SK-N-SH treated with all-trans-retinoic acid at 6 μM for 48 hours (cell line): ENCODE measurements around the gene FER.

Experiments
- ATAC-seq: fragments of 200-7000 bp; cut with Tn5 transposase; 3 replicates; pipeline ENCODE4 v1.9.1; 2020; ENCODE audit warnings: mild to moderate bottlenecking, moderate library complexity
- ARNTL ChIP-seq: fragments of 450-650 bp; formaldehyde crosslinking; IDR thresholded peaks from 2 replicates; pipeline ENCODE4 v1.5.0; 2020; ENCODE audit warnings: low read depth, mild to moderate bottlenecking, moderate library complexity, borderline replicate concordance
- BACH2 ChIP-seq: fragments of 250-450 bp; sonication (Bioruptor Pico); IDR thresholded peaks from 2 replicates; pipeline ENCODE4 v1.9.0; 2021; ENCODE audit warnings: mild to moderate bottlenecking, borderline replicate concordance
- CREB5 ChIP-seq: fragments of 250-450 bp; sonication (Bioruptor Pico); IDR thresholded peaks from 2 replicates; pipeline ENCODE4 v1.5.1; 2020; ENCODE audit warnings: low read depth, mild to moderate bottlenecking, moderate library complexity
- ESRRG ChIP-seq: fragments of 250-450 bp; sonication (Bioruptor Pico); IDR thresholded peaks from 2 replicates; pipeline ENCODE4 v1.6.1; 2021; ENCODE audit warnings: mild to moderate bottlenecking
- GLIS3 ChIP-seq: fragments of 250-450 bp; sonication (Bioruptor Pico); IDR thresholded peaks from 2 replicates; pipeline ENCODE4 v1.5.0; 2020; ENCODE audit warnings: mild to moderate bottlenecking, moderate library complexity
- ISL1 ChIP-seq: fragments of 250-450 bp; sonication (Bioruptor Pico); IDR thresholded peaks from 2 replicates; pipeline ENCODE4 v2.1.2; 2022; ENCODE audit warnings: mild to moderate bottlenecking, moderate library complexity
- OSR1 ChIP-seq: fragments of 250-450 bp; sonication (Bioruptor Pico); IDR thresholded peaks from 2 replicates; pipeline ENCODE4 v1.8.0; 2022; ENCODE audit warnings: moderate library complexity, mild to moderate bottlenecking, inconsistent platforms
- PATZ1 ChIP-seq: fragments of 250-450 bp; sonication (Bioruptor Pico); IDR thresholded peaks from 2 replicates; pipeline ENCODE4 v1.8.0; 2020; ENCODE audit warnings: mild to moderate bottlenecking, moderate library complexity, borderline replicate concordance
- POU6F1 ChIP-seq: fragments of 250-450 bp; sonication (Bioruptor Pico); IDR thresholded peaks from 2 replicates; pipeline ENCODE4 v1.8.0; 2021; ENCODE audit warnings: low read depth, mild to moderate bottlenecking, moderate library complexity, borderline replicate concordance
- PPARA ChIP-seq: fragments of 250-450 bp; sonication (Bioruptor Pico); IDR thresholded peaks from 2 replicates; pipeline ENCODE4 v1.5.0; 2020; ENCODE audit warnings: mild to moderate bottlenecking, borderline replicate concordance
- RARB ChIP-seq: fragments of 250-450 bp; sonication (Bioruptor Pico); IDR thresholded peaks from 2 replicates; pipeline ENCODE4 v1.8.0; 2021; ENCODE audit warnings: mild to moderate bottlenecking, moderate library complexity
- SNAI2 ChIP-seq: fragments of 250-450 bp; sonication (Bioruptor Pico); IDR thresholded peaks from 2 replicates; pipeline ENCODE4 v1.5.0; 2020; ENCODE audit warnings: mild to moderate bottlenecking, moderate library complexity
- TCF4 ChIP-seq: fragments of 250-450 bp; sonication (Bioruptor Pico); IDR thresholded peaks from 2 replicates; pipeline ENCODE4 v1.8.0; 2021; ENCODE audit warnings: mild to moderate bottlenecking, moderate library complexity, borderline replicate concordance
- TOX ChIP-seq: fragments of 250-450 bp; sonication (Bioruptor Pico); IDR thresholded peaks from 2 replicates; pipeline ENCODE4 v1.8.0; 2021; ENCODE audit warnings: mild to moderate bottlenecking, moderate library complexity, borderline replicate concordance
- ZFP3 ChIP-seq: fragments of 250-450 bp; sonication (Bioruptor Pico); IDR thresholded peaks from 2 replicates; pipeline ENCODE4 v1.5.0; 2020; ENCODE audit warnings: mild to moderate bottlenecking, moderate library complexity
- ZFP30 ChIP-seq: fragments of 450-650 bp; formaldehyde crosslinking; IDR thresholded peaks from 2 replicates; pipeline ENCODE4 v1.5.0; 2022; ENCODE audit warnings: mild to moderate bottlenecking, moderate library complexity
- ZNF565 ChIP-seq: fragments of 450-650 bp; formaldehyde crosslinking; conservative IDR thresholded peaks from 2 replicates; pipeline ENCODE4 v1.5.0; 2020; ENCODE audit warnings: low read depth, mild to moderate bottlenecking, moderate library complexity
- ZNF8 ChIP-seq: fragments of 450-650 bp; formaldehyde crosslinking; IDR thresholded peaks from 2 replicates; pipeline ENCODE4 v1.5.0; 2020; ENCODE audit warnings: mild to moderate bottlenecking, moderate library complexity
- TF ChIP-seq, protein P1 (sequence below): fragments of 250-450 bp; sonication (Bioruptor Pico); IDR thresholded peaks from 2 replicates; pipeline ENCODE4 v1.5.1; 2021; ENCODE audit warnings: mild to moderate bottlenecking, moderate library complexity

The FER gene

GRCh38 chr5:109160468-109160867 lies 412.8 kb downstream of the FER start:
- TF ChIP-seq PPARA (CRISPR knock-in tag) (no peak), SNAI2 (CRISPR knock-in tag) (no peak), ZFP3 (CRISPR knock-in tag) (no peak), RARB (CRISPR knock-in tag) (no peak), TOX (CRISPR knock-in tag) (no peak), BACH2 (CRISPR knock-in tag) (no peak), TCF4 (CRISPR knock-in tag) (no peak), ISL1 (CRISPR knock-in tag) (no peak), OSR1 (no peak), GLIS3 (CRISPR knock-in tag) (no peak), ARNTL (CRISPR knock-in tag) (no peak)

DNA sequence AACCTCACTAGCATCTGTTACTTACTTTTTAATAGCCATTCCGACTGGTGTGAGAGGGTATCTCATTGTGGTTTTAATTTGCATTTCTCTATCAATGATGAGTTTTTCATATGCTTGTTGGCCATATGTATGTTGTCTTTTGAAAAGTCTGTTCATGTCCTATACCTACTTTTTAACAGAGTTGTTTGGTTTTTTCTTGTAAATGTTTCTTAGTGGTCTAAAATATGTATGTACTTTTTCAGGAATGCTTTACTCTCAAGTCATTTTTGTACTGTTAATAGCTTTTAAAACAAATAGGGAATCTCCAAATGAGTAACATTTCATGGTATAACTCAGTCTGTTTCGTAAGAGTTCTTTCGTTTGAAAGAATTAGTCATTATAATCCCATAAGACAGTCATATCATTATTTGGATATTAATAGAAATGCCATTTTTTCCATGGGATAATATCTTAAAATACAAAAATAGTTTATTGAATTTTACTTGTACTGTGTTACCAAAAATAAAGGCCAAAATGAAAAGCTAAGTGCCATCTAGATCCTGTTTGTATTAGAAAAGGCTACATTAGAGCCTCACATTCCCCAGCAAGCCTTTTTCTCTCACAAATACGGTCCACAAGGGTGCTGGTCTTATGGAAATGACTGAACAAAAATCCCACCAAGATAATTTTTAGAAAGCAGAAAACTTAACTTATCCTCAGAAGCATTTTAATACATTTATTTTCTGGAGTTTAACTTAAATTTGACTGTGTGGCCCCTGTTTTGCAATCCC lies 414.4 kb downstream of the FER start:
- TF ChIP-seq PATZ1 (CRISPR knock-in tag) (no peak), POU6F1 (CRISPR knock-in tag) (no peak), ESRRG (CRISPR knock-in tag) (no peak), ZFP30 (CRISPR knock-in tag) (no peak), ZNF8 (CRISPR knock-in tag) (no peak), PPARA (CRISPR knock-in tag) (no peak), ISL1 (CRISPR knock-in tag) (no peak), TCF4 (CRISPR knock-in tag) (no peak)
- TF ChIP-seq, protein P1, sequence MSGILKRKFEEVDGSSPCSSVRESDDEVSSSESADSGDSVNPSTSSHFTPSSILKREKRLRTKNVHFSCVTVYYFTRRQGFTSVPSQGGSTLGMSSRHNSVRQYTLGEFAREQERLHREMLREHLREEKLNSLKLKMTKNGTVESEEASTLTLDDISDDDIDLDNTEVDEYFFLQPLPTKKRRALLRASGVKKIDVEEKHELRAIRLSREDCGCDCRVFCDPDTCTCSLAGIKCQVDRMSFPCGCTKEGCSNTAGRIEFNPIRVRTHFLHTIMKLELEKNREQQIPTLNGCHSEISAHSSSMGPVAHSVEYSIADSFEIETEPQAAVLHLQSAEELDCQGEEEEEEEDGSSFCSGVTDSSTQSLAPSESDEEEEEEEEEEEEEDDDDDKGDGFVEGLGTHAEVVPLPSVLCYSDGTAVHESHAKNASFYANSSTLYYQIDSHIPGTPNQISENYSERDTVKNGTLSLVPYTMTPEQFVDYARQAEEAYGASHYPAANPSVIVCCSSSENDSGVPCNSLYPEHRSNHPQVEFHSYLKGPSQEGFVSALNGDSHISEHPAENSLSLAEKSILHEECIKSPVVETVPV (CRISPR knock-in tag), result no peak
- no peak for ATAC-seq

More at GRCh38 chr5:109160468-109160867, 412.8 kb downstream of the FER start:
- no peak for ATAC-seq

DNA sequence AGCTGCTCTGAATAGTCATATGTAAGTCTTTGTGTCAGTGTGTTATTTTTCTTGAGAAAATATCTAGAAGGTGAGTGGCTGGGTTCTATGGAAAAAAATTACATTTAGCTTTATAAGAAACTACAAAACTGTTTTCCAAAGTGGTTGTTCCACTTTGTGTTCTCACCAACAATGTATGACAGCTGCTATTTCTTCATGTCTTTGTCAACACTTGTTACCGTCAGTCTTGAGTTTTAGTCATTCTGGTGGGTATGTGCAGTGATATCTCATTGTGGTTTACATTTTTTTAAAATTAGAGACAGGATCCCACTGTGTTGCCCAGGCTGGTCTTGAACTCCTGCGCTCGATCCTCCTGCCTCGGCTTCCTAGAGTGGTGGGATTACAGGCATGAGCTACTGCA lies 415.6 kb downstream of the FER start:
- TF ChIP-seq TCF4 (CRISPR knock-in tag), result no peak
- ATAC-seq, result no peak

- no peak for ATAC-seq
- no peak for TF ChIP-seq PATZ1 (CRISPR knock-in tag)
- TF ChIP-seq RARB (CRISPR knock-in tag), result no peak
- TF ChIP-seq ZNF565 (CRISPR knock-in tag), result no peak
- TF ChIP-seq, protein P1 (CRISPR knock-in tag), result no peak
- TF ChIP-seq ZFP30 (CRISPR knock-in tag), result no peak
- no peak for TF ChIP-seq POU6F1 (CRISPR knock-in tag)
- TF ChIP-seq TCF4 (CRISPR knock-in tag), result no peak
- no peak for TF ChIP-seq BACH2 (CRISPR knock-in tag)
- TF ChIP-seq CREB5 (CRISPR knock-in tag), result no peak
- TF ChIP-seq GLIS3 (CRISPR knock-in tag), result no peak
Observed at GRCh38 chr5:109164001-109164400, 416.3 kb downstream of the FER start.
